Activated T-cell treated with anti-CD3 and anti-CD28 coated beads, Interleukin-2, amount 50 U/mL, for 24 hours (primary cell): ENCODE data around the gene KANK3.

Experiments
- DNase-seq: peaks from one replicate; pipeline ENCODE4 v3.0.0-alpha.2; 2020
- H3K27ac Mint-ChIP-seq: 2 replicates; pipeline ENCODE4 v1.8.0; 2020; ENCODE audit warnings: mild to moderate bottlenecking, mixed read lengths
- H3K27me3 Mint-ChIP-seq: 2 replicates; pipeline ENCODE4 v1.8.0; 2020; ENCODE audit warnings: mixed read lengths
- H3K36me3 Mint-ChIP-seq: 2 replicates; pipeline ENCODE4 v1.8.0; 2020; ENCODE audit warnings: low read depth, mixed read lengths
- H3K4me1 Mint-ChIP-seq: 2 replicates; pipeline ENCODE4 v1.8.0; 2020; ENCODE audit warnings: low read depth, mixed read lengths
- H3K4me3 Mint-ChIP-seq: 2 replicates; pipeline ENCODE4 v1.8.0; 2020; ENCODE audit warnings: mild to moderate bottlenecking, moderate library complexity, mixed read lengths
- H3K9me3 Mint-ChIP-seq: 2 replicates; pipeline ENCODE4 v1.8.0; 2020; ENCODE audit warnings: mixed read lengths

Gene KANK3

GRCh38 chr19:8335343-8336071, 7.6 kb downstream of the KANK3 start:
- H3K4me1 Mint-ChIP-seq: peaks cover 10% of the 10 kb centered on the region
- H3K36me3 Mint-ChIP-seq: no peaks in the 10 kb centered on the region
- H3K9me3 Mint-ChIP-seq: no peaks in the 10 kb centered on the region
- peak; percentile 63 for DNase-seq
- peak overlapping the region; percentile 40 for H3K4me3 Mint-ChIP-seq
- H3K27ac Mint-ChIP-seq: no peak overlapping the region
- H3K27me3 Mint-ChIP-seq: peaks cover 42% of the 10 kb centered on the region

GRCh38 chr19:8334458-8335342, 8.4 kb downstream of the KANK3 start:
- H3K36me3 Mint-ChIP-seq: no peaks in the 10 kb centered on the region
- no peak overlapping the region for H3K4me3 Mint-ChIP-seq
- H3K4me1 Mint-ChIP-seq: peaks cover 10% of the 10 kb centered on the region
- H3K27ac Mint-ChIP-seq: no peak overlapping the region
- H3K27me3 Mint-ChIP-seq: peaks cover 41% of the 10 kb centered on the region
- no peaks in the 10 kb centered on the region for H3K9me3 Mint-ChIP-seq
- peak; percentile 60 for DNase-seq

GRCh38 chr19:8333767-8334457, 9.2 kb downstream of the KANK3 start:
- Mint-ChIP-seq H3K36me3 (no peaks in the 10 kb centered on the region), H3K27me3 (peaks cover 39% of the 10 kb centered on the region), H3K9me3 (no peaks in the 10 kb centered on the region), H3K27ac (no peak overlapping the region), H3K4me1 (peaks cover 10% of the 10 kb centered on the region), H3K4me3 (no peak overlapping the region)
- no peak for DNase-seq

DNA sequence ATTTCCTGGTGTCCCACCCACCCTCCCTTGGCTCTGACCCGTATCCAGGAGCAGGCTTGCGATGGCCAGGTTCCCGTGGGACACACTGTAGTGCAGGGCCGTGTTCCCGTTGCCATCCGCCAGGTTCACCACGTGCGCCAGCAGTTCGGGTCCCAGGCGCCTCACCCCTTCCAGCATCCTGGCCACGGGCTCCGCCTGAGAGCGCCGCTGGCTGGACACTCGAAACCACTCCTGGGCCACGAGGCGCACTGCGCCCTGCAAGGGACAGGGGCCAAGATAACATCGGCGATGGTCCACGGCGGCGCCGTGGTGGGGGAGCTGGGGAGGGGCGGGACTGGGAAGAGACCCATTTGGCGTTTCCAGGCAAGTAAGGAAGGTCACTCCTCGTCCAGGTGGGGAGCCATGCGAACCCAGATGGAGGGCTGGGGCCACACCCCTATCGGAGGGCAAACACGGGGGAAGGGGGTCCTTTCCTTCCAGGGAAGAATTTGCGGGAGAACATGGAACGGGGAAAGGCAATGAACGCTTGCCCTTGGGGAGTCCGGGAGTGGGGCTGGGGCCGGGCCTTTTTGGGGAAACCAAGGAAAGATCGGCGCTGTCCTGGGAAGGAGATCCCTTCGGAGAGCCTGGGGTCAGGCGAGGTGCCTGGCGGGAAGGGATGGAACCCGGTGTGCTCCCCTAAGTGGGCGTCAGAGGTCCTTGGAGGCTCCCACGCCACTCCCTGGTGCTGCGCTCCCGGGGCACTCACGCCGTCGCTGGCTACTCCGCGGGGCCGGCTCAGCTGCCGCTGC, 9.9 kb downstream of the KANK3 start:
- Mint-ChIP-seq H3K27ac (no peak overlapping the region), H3K4me3 (no peak overlapping the region), H3K36me3 (no peaks in the 10 kb centered on the region), H3K4me1 (peaks cover 10% of the 10 kb centered on the region), H3K27me3 (peaks cover 34% of the 10 kb centered on the region), H3K9me3 (no peaks in the 10 kb centered on the region)
- DNase-seq: no peak

GRCh38 chr19:8331263-8331845, 11.7 kb downstream of the KANK3 start:
- DNase-seq: no peak
- peaks cover 10% of the 10 kb centered on the region for H3K4me1 Mint-ChIP-seq
- H3K9me3 Mint-ChIP-seq: no peaks in the 10 kb centered on the region
- H3K27me3 Mint-ChIP-seq: peaks cover 20% of the 10 kb centered on the region
- no peak overlapping the region for H3K27ac Mint-ChIP-seq
- no peak overlapping the region for H3K4me3 Mint-ChIP-seq
- no peaks in the 10 kb centered on the region for H3K36me3 Mint-ChIP-seq

- Mint-ChIP-seq H3K27ac (no peak overlapping the region), H3K27me3 (peaks cover 14% of the 10 kb centered on the region), H3K4me3 (no peak overlapping the region), H3K36me3 (no peaks in the 10 kb centered on the region), H3K9me3 (no peaks in the 10 kb centered on the region), H3K4me1 (peaks cover 4% of the 10 kb centered on the region)
- no peak for DNase-seq
Observed at GRCh38 chr19:8329996-8330395, 13.1 kb downstream of the KANK3 start.

DNA sequence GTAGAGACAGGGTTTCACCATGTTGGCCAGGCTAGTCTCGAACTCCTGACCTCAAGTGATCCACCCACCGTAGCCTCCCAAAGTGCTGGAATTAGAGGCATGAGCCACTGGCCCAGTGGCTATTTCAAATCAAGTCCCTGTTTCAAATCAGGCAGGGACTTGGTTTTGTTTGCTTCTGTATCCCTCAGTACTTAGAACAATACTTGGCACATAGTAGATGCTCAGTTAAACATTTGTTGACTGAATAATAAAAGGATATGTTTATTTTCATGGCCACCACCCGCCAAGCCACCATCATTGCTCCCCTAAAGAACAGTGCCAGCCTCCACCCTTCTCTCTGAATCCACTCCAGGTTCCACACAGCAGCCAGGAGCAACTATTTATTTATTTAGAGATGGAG, 17.6 kb downstream of the KANK3 start:
- Mint-ChIP-seq H3K4me3 (no peak overlapping the region), H3K36me3 (peaks cover 45% of the 10 kb centered on the region), H3K9me3 (no peaks in the 10 kb centered on the region), H3K4me1 (peaks cover 16% of the 10 kb centered on the region), H3K27me3 (no peaks in the 10 kb centered on the region), H3K27ac (peak overlapping the region; percentile 47)
- no peak for DNase-seq

DNA sequence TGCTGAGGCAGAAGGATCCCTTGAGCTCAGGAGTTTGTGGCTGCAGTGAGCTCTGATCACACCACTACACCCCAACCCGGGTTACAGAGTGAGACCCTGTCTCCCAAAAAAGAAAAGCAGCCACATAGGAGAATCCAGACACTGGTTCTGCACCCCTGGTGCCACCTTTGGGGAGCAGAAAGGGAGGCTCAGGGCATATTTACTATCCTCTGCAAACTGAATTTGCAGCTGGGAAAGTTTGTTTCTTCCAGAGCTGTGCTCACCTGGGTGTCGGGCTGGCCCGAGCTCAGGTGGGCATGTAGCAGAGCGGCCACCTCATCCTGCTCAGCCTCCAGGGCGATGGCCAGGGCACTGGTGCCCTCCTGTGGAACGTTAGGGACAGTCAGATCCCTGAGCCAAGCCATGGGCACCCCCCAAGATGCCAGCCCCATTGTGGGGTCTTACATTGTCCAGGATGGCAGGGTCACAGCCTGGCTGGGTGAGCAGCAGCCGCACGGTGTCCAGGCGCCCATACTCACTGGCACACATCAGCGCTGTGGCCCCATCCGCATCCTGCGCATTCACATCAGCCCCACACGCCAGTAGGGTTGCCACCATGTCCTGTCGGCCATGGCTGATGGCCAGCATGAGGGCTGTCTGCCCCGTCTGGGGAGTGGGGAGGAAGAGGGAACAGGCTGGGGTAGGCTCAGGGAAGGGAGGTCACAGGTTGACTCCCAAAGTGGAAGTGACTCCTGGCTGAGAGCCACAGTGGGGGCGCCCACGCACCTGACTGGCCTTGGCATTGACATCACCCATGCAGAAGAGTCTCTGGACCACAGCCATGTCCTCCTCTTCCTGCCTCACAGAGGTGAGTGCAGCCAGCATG, 18.6 kb downstream of the KANK3 start:
- Mint-ChIP-seq H3K4me1 (peaks cover 24% of the 10 kb centered on the region), H3K27me3 (no peaks in the 10 kb centered on the region), H3K36me3 (peaks cover 53% of the 10 kb centered on the region), H3K9me3 (no peaks in the 10 kb centered on the region), H3K4me3 (peak overlapping the region; percentile 100), H3K27ac (peak overlapping the region; percentile 99)
- DNase-seq: peak; percentile 56

DNA sequence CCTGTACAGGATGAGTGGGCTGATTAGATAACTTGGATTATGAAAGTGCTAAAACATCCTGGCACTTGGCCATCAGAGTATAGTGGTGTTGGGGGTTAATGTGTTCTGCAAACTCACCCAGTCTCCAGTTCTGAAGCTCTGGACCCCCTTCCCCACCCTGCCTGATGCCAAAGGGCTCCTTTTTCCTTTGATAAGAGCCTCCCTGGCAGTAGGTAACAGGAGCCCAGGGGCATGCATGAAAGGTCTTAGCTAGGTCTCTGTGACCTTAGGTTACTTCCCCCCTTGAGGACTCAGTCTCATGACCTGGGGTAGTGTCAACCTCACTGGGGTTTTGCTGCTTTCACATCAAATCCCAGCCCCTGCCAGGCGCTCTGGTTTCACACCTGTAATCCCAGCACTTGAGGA, 19.3 kb downstream of the KANK3 start:
- Mint-ChIP-seq H3K36me3 (peaks cover 57% of the 10 kb centered on the region), H3K4me3 (peak overlapping the region; percentile 100), H3K4me1 (peaks cover 28% of the 10 kb centered on the region), H3K9me3 (no peaks in the 10 kb centered on the region), H3K27me3 (no peaks in the 10 kb centered on the region), H3K27ac (peak overlapping the region; percentile 99)
- peak; percentile 56 for DNase-seq

DNA sequence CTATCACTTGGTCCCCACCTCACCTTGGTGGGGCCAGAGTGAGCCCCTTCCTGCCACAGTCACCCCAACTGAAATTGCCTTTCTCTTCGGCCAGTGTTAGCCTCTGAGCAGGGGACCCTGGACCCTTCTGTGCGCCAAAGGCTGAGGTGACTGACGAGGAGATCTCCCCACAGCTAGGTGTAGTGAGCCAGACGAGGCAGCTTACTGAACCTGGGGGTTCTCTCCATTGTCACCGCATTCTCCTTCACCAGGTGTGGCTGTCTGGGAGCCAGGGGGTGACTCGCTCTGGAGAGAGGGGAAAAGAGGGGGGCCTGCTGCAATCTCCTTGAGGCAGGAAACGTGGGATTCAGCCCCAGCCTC, 20.4 kb downstream of the KANK3 start:
- Mint-ChIP-seq H3K27ac (peak overlapping the region; percentile 99), H3K9me3 (no peaks in the 10 kb centered on the region), H3K36me3 (peaks cover 61% of the 10 kb centered on the region), H3K27me3 (no peaks in the 10 kb centered on the region), H3K4me3 (peak overlapping the region; percentile 100), H3K4me1 (peaks cover 28% of the 10 kb centered on the region)
- peak; percentile 45 for DNase-seq

- H3K4me3 Mint-ChIP-seq: peak overlapping the region; percentile 100
- peaks cover 30% of the 10 kb centered on the region for H3K4me1 Mint-ChIP-seq
- H3K9me3 Mint-ChIP-seq: no peaks in the 10 kb centered on the region
- DNase-seq: no peak
- H3K27me3 Mint-ChIP-seq: no peaks in the 10 kb centered on the region
- peak overlapping the region; percentile 99 for H3K27ac Mint-ChIP-seq
- H3K36me3 Mint-ChIP-seq: peaks cover 66% of the 10 kb centered on the region
Observed at GRCh38 chr19:8321986-8322637, 20.9 kb downstream of the KANK3 start.

- peak; percentile 98 for DNase-seq
Observed at GRCh38 chr19:8321067-8321985, 21.7 kb downstream of the KANK3 start, which contains the start of the genes NDUFA7 and RPS28. Gene NDUFA7 (minus strand): TSS chr19:8321375. CDS start chr19:8321358, 17 bp downstream. Gene RPS28 (plus strand): TSS chr19:8321496. CDS start chr19:8321531, 35 bp downstream.

More at GRCh38 chr19:8321067-8321985, 21.7 kb downstream of the KANK3 start, which contains the start of the genes NDUFA7 and RPS28:
- Mint-ChIP-seq H3K36me3 (peaks cover 72% of the 10 kb centered on the region), H3K4me1 (peaks cover 32% of the 10 kb centered on the region), H3K27ac (peak within 1 kb of the TSS; percentile 99), H3K4me3 (peak within 1 kb of the TSS; percentile 100), H3K27me3 (no peaks in the 10 kb centered on the region), H3K9me3 (no peaks in the 10 kb centered on the region)
